Smooth muscle cell of the brain vasculature (primary cell): ENCODE results near the gene HSPB2.

ENCODE experiments used
- DNase-seq: peaks from one replicate; pipeline ENCODE4 v3.0.0-alpha.2; 2012; ENCODE audit warnings: low read depth, low spot score

HSPB2 gene

DNA sequence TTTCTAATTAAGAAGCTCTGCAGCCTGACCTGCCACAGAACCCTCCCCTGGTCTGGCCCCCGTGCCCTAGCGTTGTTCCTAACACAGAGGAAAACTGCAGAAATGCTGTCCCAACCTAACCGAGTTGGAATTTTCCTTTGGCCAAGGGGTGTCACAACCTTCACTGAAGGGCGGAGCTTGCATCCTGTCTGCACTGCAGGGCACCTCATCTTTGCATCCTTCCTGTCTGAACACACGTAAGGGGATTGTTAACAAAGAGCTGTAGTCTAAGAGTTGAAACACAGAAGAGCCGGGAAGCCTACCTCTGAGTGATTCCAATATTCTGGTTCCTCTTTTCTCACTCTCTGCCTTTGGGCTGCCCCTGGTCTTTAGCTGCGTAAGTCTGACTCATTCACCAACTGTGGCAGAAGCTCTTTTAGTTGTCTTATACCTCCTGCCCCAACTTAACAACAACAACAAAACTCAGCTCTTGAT is 26.2 kb downstream of the HSPB2 start:
- no peak for DNase-seq

DNA sequence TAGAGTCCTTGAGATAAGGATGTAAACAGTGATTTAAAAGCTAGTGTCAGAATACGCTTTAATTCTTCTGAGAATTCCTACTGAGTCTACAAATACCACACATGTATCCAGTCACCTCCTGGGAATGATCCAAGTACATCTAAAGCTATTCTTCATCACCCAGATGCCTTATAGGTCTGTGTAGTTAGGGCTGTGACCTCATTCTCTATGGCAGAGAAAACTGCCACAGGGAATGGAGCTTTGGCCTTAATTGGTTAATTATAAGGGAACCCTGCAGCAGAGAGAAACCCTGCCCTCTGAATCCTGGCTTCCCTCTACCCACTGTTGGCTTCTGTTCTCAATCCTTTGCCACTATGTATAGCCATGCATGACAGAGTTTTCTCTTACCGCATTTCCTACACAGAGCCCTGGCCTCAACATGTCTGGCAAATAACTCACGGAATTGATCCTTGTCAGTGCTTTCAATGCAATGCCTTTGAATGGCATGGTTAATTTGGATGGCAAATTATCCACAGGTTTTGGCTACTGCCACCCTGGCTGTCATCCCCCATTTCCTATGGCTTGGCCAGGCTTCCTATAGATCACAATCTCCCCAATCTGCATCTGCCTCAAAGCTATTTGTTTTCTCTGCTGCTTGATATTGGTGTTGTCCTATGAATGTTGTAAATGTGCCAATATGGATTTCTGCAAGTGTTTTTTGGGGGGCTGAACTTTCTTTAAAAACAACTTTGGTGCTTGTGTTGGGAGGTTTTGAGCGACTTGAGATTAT is 27.5 kb downstream of the HSPB2 start:
- no peak for DNase-seq

DNA sequence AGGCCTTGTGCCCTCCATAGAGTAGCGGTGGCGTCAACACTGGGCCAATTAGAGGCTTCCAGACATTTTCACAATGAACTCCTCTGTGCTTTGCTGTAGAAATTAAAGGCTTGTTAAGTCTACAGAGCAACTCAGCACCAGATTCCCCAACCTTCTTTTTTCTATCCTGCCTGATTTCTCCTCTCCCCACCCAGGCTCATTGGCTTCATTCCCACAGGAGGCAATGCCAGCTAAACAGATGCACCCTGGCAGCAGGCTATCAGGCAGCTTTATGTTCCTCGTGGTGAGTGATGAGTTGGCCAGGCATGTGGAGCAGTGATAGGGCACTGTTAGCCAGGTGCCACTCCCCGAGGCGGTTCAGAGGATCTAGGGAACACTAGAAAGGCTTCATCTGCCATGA is 29.4 kb downstream of the HSPB2 start:
- no peak for DNase-seq

DNA sequence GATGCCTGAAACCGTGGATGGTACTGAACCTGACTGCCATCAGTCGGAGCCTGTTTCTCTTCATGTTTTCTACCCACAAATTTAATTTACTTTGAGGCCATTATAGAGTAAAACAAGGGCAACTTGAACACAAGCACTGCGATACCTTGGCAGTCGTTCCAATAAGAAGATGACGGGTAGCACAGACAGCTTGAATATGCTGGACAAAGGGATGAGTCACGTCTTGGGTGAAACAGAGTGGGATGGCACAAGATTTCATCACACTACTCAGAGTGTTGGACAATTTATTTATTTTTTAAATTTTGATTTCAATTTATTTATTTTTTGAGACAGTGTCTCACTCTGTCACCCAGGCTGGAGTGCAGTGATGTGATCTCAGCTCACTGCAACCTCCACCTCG is 30.3 kb downstream of the HSPB2 start:
- DNase-seq = no peak

DNA sequence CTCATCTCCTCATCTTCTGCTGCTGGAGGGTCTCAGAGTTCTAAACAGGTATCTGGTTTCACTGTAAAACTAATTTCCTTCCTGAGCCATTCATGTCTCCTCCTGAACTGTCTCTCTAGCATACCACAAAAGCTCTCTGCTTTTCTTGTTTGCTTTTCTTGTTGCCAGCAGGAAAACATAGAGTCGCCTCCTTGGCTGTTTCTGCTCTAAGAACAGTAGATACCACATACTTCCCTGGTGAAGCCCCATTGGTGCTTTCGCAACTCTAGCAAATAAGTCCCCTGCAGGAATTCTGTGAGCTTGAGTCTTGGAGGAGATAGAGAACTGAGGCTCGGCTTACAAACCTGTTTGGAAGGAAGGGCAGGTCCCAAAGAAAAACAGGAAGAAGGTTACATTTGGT is 31.6 kb downstream of the HSPB2 start:
- no peak for DNase-seq

DNA sequence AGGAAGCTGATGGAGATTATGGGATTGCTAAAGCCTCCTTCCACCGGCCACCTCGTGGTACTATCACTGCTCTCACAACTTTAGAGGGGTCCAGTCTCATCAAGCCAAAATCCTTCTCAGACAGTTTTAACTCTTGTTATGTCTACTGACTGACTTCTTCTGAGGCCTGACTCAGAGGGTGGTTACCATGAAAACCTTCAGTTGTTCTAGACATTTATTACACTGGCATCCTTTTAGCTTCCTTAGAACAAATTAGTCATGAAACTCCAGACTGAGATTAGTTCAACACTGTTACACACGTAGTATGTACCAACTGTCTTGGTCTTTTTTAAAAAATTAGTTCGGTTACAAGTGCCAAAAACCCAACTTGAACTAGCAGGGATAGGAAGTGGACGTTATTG is 32.1 kb downstream of the HSPB2 start:
- DNase-seq = no peak

DNA sequence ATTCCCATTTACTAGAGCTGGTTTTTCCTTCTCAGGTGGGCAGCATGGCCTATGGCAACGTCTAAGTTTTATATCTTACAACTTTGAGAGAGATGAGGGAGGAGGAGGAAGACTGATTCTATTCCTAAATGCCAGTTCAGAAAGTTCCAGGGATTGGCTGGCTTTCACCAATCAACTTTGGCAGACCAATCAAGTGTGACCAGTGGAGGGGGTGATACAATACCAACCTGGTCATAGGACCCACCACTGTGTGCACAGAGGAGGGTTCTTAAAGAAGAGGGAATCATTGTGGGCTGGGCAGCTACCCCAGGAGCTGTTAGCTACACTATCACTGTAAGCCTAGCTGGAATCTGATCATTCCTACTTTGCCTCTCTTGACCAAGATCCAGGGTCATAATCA is 32.7 kb downstream of the HSPB2 start:
- no peak for DNase-seq

DNA sequence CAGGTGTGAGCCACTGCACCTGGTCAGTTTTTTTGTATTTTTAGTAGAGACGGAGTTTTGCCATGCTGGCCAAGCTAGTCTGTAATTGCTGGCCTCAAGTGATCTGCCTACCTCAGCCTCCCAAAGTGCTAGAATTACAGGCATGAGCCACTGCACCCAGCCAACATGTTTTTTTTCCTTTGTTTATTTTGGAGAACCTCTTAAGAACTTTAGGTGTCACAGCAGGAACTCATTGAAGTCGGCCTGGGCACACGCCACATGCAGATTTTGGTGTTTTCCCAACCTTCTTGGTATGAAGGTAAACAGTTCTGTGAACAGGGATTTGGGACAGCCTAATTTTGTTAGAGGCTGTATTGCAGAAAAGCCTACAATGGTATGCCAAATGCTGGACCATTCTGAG is 34.0 kb downstream of the HSPB2 start:
- no peak for DNase-seq

DNA sequence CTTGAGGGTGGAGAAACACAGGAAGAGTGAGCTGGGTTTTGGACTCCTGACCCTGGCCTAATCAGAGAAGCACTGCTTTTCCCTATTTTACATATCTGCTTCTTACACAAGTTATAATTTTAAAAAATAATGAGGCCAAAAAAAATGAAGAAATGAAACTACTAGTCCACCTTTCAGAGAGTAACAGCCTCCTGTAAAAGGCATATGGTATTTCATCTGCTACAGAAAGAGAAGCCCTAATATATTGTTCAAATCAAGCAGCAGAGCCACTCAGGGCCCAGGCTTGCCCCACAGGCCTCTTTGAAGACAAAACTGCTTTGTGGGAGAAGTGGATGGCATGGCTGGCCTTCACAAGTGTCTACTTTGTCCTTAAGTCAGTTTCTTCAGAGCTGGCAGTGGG is 34.6 kb downstream of the HSPB2 start:
- no peak for DNase-seq

DNA sequence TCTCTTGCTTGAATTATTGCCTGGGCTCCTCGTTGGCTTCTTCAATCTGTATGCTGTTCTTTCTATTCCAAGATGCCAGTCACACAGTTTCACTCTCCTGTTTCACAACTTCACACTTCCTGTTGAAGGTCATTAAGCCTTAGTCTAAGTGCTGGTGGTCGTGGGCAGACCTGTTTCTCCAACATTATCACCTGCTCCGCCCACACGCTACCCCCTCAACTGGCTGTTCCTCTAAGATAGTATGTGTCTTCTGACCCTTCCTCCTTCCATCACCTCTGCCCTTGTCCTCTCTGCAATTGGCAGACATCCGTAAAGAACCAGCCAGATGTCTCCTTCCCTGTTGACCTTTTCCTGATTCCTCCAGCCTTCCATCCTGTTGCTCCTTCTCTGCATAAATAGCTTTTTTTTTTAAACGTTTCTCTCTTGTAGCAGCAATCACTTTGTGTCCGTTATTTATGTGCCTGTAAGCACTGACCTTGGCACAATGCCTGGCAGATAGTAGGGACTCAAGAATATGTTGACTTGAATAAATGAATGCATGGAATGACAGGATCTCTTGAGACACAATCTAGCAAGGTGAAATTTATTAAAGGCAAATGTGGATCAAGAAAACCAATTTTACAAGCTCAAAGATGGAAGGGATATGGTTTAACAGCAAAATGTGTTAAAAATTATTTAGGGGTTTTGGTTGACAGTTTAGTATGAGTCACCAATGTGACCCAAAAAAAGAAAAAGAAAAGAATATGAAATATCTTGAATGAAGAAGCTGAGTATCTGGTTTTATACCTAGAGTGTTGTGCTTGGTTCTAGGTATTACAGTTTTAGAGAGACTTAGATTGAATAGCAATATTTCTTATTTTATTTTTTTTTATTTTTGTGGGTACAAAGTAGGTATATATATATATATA is 37.2 kb downstream of the HSPB2 start:
- no peak for DNase-seq

DNA sequence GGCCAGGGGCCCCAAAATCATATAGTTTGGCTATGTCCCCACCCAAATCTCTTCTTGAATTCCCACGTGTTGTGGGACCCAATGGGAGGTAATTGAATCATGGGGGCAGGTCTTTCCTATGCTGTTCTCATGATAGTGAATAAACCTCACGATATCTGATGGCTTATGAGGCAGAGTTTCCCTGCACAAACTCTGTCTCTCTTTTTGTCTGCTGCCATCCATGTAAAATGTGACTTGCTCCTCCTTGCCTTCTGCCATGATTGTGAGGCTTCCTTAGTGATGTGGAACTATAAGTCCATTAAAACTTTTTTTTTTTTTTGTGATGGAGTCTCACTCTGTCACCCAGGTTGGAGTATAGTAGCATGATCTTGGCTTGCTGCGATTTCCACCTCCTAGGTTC is 39.0 kb downstream of the HSPB2 start:
- DNase-seq = no peak

DNA sequence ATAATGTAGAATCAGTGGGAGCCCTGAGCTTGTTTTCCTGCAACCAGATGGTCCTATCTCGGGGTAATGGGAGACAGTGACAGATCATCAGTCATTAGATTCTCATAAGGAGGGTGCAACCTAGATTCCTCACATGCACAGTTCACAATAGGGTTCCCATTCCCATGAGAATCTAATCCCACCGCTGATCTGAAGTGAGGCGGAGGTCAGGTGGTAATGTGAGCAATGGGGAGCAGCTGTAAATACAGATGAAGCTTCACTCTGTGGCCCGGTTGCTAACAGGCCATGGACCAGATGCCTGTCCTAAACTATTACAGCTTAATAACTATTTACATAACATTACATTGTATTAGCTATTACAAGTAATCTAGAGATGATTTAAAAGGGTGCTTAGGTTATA is 41.6 kb downstream of the HSPB2 start:
- no peak for DNase-seq

DNA sequence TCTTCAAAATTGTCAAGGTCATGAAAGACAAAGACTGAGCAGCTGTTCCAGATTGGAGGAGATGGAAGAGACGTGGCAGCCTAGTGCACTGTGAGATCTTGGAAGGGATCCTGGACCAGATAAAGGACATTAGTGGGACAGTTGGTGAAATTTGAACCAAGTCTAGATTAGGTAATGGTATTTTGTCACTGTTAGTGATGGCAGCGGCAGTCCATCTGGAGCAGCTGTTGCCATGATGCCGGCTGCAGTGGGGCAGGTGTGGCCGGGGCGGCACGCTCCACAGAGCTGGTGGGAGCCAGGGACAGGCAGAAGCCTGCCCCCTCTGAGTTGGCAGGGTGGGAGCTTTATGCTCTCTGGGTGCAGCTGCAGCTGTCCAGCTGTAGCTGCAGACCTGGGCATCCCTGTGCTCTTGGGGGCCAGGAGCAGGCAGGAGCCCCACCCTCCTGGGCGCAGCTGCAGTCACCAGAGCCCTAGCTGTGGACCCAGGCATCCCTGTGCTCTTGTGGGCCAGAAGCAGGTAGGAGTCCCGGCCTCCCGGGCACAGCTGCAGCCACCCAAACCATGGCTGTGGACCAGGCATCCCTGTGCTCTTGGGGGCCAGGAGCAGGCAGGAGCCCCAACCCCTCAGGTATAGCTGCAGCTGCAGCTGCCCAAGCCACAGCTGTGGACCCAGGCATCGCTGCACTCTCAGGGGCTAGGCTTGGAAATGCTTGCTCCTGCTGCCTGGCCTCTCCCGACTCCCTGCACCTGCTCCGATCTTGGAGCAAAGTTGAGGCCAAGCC is 45.3 kb downstream of the HSPB2 start:
- DNase-seq = no peak

DNA sequence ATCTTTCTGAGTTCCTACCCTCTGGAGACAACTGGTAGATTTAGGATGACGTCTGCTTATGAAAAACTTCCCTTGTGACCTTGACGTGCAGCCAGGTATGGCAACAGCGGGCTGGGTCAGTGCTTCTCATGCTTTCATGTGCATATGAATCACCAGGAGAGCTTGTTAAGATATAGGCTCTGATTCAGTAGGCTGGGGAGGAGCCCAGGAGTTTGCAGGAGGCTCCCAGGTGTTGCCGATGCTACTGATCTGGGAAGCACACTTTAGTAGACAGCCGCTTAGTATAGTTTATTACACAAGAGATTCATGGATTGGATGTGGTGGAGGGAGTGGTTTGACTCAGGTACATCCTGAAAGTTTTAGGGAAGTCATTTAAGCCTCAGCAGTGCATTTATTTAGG is 48.4 kb downstream of the HSPB2 start:
- DNase-seq = no peak

DNA sequence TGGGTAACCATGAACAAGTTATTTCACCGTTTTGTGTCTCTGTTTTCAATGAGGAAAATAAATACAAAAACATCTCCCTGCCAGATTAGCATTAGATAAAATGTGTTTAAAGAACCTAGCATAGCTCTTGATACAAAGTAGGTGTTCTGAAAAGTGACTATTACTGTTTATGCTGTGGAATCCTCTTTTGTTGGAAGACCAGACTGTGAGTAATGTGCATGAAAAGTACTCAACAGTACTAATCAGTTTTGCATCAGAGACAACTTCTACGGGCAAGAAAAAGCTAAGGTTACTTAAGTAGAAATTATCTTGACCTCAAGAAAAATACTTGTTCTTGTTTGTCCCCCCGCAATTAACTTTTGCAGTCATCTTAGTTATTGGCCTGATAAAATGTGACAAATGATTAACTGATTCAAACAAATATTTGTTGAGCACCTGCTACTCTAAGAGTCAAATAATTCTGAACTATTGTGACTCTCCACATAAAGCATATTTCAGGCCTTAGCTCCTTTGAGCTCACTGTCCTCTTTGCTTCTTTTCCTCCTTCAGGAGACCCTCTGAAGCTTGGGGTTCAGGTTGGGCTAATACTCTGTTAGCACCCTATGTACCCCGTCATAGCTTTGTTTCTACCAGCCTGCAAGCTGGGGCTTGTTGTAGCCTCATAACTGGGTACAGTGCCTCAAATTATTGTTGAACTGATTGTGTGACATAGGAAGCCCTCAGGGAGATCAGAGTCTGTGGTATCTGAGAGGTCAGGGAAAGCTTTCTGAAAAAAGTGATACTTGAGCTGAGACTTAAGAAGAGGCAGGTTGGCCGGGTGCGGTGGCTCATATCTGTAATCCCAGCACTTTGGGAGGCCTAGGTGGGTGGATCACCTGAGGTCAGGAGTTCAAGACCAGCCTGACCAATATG is 49.1 kb downstream of the HSPB2 start:
- DNase-seq = no peak
